Activated naive CD8-positive, alpha-beta T cell treated with anti-CD3 and anti-CD28 coated beads for 36 hours (primary cell): Measurements from ENCODE around the gene TMTC3. TPM values are rescaled to one million over a fixed set of nuclear protein-coding genes. Genes with fewer than 3 reads are reported as not detected.

ENCODE experiments used
- total RNA-seq, 2 experiments: library from RNA; stranded (reverse); gene quantifications; one replicate each; pipeline ENCODE4 v1.2.3, GENCODE V29; 2021

TMTC3 gene
- total RNA-seq, 2 experiments from 2014 or later: 4.7 to 4.9 TPM

Other genes with a start within 250 kb of the TMTC3 start
- gene C12orf50, start 112.9 kb upstream of the TMTC3 start, total RNA-seq: under 1 TPM in 1 of 2 experiments, not detected in 1; 0.16 TPM
- 10 to 100 TPM; 13.3 TPM for gene CEP290, start 219 bp upstream of the TMTC3 start, total RNA-seq